ENCODE measurements around the gene OR51F2.
"Not testable (repeated sequence)": the region's sequence is repeated elsewhere in the genome, so short reads cannot be mapped to it uniquely, and the experiment has no call there.

Gene OR51F2

GRCh38 chr11:4801316-4801715, 19.8 kb upstream of the OR51F2 start:
- H3K27ac ChIP-seq (ENCODE audit: extremely low read depth, low read depth, low read length); H3K36me3 ChIP-seq (ENCODE audit: control insufficient read depth in 2 of 2, insufficient read depth in 1 of 2, low read length in 2 of 2); H3K4me1 ChIP-seq (ENCODE audit: control insufficient read depth, insufficient read depth, low read length); H3K9me3 ChIP-seq (ENCODE audit: control insufficient read depth, insufficient read depth, low read depth, low read length); H3K4me3 ChIP-seq (ENCODE audit: low read depth, low read length); CTCF ChIA-PET; POLR2A ChIA-PET: not testable (repeated sequence)
- TF ChIP-seq ZNF266 (tag by site-specific recombination; IDR thresholded peaks at IDR 0.05; ENCODE audit: low read depth) (0 out of 2 replicates have a peak, but pooled peaks have one; percentile 22), ZNF518A (tag by site-specific recombination; conservative IDR thresholded peaks at IDR 0.05; ENCODE audit: low read depth) (peak; percentile 52; the same call in 1 of the 2 replicates), ZNF555 (tag by site-specific recombination; conservative IDR thresholded peaks at IDR 0.05) (peak; percentile 35), ZNF394 (tag by site-specific recombination; IDR thresholded peaks at IDR 0.05; ENCODE audit: borderline replicate concordance) (peak; percentile 52; the same call in 1 of the 2 replicates), ZNF140 (tag by site-specific recombination; IDR thresholded peaks at IDR 0.05) (peak; percentile 46; the same call in 1 of the 2 replicates), ZNF426 (tag by site-specific recombination; IDR thresholded peaks at IDR 0.05) (peak; percentile 47), ZBTB11 (tag by site-specific recombination; conservative IDR thresholded peaks at IDR 0.05; ENCODE audit: low read depth) (peak; percentile 37), ZNF623 (tag by site-specific recombination; IDR thresholded peaks at IDR 0.05) (0 out of 2 replicates have a peak, but pooled peaks have one; percentile 34)

- no peaks in the 10 kb centered on the region for H3K36me3 ChIP-seq (ENCODE audit: control insufficient read depth in 2 of 2, insufficient read depth in 1 of 2, low read length in 2 of 2)
- CTCF ChIA-PET, result no interaction called here
- POLR2A ChIA-PET, result no interaction called here
Observed at GRCh38 chr11:4804280-4804679, 16.8 kb upstream of the OR51F2 start, which contains the start of gene OR52R1. OR52R1 (minus strand) TSS chr11:4804380; CDS start chr11:4804380, 0 bp downstream.

More at GRCh38 chr11:4804280-4804679, 16.8 kb upstream of the OR51F2 start, which contains the start of gene OR52R1:
- Histone ChIP-seq H3K4me3 (ENCODE audit: low read depth, low read length) (no peak within 1 kb of the TSS), H3K4me1 (ENCODE audit: control insufficient read depth, insufficient read depth, low read length) (no peaks in the 10 kb centered on the region), H3K27ac (ENCODE audit: extremely low read depth, low read depth, low read length) (no peak within 1 kb of the TSS), H3K9me3 (ENCODE audit: control insufficient read depth, insufficient read depth, low read depth, low read length) (no peaks in the 10 kb centered on the region)
- TF ChIP-seq PATZ1 (tag by site-specific recombination; IDR thresholded peaks at IDR 0.05) (no peak), ZFHX2 (tag by site-specific recombination; conservative IDR thresholded peaks at IDR 0.05) (no peak), ZNF24 (tag by site-specific recombination; IDR thresholded peaks at IDR 0.05) (no peak), ZNF433 (tag by site-specific recombination; IDR thresholded peaks at IDR 0.05; ENCODE audit: low read depth) (no peak), ZNF629 (tag by site-specific recombination; IDR thresholded peaks at IDR 0.05) (no peak), ZNF658 (tag by site-specific recombination; IDR thresholded peaks at IDR 0.05) (no peak), ZNF626 (tag by site-specific recombination; IDR thresholded peaks at IDR 0.05) (no peak), ZNF19 (tag by site-specific recombination; IDR thresholded peaks at IDR 0.05; ENCODE audit: low read depth) (no peak), ZNF664 (tag by site-specific recombination; IDR thresholded peaks at IDR 0.05) (no peak), ZEB2 (tag by site-specific recombination; IDR thresholded peaks at IDR 0.05) (no peak)
